Left kidney (tissue), 2 donors: ENCODE data around the gene COA1. TPM values are rescaled to one million over a fixed set of nuclear protein-coding genes. Genes with fewer than 3 reads are reported as not detected.
"Not testable (repeated sequence)": the region's sequence is repeated elsewhere in the genome, so short reads cannot be mapped to it uniquely, and the experiment has no call there.

ENCODE experiments used
- DNase-seq: peaks from one replicate; pipeline ENCODE4 v3.0.0-alpha.2; 2013
- polyA plus RNA-seq: library from polyadenylated mRNA; unstranded; fragments of 120-200 nt; gene quantifications from one replicate; pipeline ENCODE4 v1.2.1, GENCODE V29; 2013; ENCODE audit not compliant: insufficient read length

COA1 gene
- polyA plus RNA-seq, 1 donor, result 90.6 TPM

- no peak for DNase-seq
Observed at GRCh38 chr7:43760861-43761260, 31.5 kb upstream of the COA1 start.

DNA sequence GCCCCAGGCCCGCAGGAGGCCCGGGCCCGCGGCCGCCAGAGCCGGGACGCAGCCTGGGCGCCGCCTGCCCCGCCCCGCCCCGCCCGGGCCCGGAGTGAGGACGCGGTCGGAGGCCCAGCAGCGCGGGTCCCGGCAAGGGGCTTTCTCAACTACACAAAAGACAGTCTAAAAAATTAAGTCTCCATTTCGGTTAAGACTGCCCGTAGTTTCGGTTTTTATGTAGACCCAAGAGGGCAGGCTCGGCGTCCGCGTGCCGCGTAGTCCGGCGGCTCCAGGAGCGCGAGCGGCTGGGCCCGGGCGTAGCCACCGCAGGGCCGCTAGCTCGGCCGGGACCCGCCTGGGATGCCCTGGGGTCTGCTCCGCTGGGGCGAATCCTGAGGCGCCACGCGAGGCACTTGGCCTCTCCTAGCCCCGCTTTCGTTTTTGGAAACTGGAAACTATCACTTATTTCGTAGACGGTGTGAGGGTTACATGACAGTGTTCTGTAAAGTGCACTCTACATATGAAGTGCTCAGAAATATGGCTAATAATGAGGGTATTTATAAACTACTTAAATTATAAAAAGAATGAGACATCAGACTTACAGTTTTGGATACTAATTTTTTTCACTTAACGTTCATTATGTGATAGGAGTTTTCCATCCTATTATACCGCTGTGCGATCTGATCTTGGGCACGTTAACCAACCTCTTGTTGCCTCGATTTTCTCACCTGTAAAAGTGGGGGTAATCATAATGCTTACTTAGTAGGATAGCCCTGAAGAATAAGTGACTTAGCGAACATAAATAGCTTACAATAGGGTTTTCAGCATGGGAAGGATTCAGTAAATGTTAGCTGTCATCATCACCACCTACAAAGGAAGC lies 29.7 kb upstream of the COA1 start:
- DNase-seq, result no peak

DNA sequence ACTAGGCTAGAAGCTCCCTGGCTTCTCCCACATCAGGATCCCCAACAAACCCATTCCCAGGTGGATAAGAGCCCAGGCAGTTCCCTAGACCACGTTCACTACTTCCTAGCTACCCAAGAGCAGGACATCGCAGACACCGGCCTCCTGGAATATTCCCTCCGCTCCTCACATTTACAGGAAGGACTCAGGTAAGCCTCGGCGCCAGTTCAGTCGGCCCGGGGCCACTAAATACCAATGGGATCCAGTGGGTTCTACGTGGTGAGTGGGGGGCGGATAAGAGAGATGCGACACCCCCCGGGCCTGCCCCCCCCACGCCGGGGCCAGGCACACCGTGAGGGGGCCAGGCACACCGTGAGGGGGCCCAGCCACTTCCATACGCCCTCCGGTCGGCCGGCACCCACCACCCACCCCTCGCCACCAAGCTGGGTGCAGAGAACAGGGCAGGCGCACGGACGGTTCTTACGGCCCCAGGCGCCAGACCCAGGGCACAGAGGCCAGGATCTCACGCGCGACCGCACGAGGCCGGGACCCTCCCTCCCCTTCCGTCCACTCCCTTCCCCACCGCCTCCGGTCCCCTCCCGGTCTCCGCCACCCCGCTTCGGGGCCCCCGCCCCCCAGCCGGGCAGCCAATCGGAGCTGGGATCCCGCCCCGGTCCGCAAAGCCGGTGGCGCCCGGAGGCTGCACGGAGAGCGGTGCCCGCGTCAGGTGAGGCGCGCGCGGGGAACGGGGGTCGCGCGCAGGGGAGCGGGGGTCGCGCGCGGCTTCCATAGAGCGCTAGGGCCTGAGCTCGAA lies 28.9 kb upstream of the COA1 start, which contains the start of gene BLVRA:
Gene BLVRA (plus strand): TSS at position 652 of the 793 bp plus-strand sequence. CDS start 12,479 bp downstream, outside the sequence.
- DNase-seq, result peak; percentile 61

GRCh38 chr7:43757073-43757720 lies 27.9 kb upstream of the COA1 start:
- no peak for DNase-seq

DNA sequence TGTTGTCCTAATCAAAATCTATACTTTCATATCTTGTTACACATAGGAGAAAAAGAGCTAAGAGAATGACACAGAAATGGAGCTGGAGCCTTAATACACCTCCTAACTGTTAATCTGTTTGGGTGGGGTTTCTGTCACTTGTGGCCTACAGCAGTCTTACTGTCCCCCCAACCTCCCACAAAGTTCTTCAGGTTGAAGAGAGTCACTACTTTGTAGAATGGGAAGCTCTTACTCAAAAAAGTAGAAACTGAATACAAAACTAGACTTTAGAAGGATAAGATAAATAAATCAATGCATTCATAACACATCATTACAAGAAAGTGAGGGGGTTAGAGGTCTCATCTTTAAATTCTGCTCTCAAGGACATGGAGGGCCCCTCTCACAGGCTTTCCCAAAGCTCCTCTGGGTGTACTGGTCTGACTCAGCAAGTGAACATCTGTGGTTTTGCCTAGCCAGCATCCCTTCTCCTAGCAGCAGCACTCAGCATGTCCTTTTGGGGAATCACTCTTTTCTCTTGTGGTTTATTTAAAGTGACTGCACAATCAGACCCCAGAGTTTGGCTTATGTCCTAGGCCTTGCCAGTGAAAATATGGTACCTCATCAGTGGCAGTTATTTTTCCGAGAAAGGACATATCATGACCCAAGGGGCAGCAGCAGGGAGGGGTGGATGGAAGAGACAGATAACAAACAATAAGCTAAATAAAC lies 27.2 kb upstream of the COA1 start:
- no peak for DNase-seq

GRCh38 chr7:43754596-43754995 lies 25.3 kb upstream of the COA1 start:
- DNase-seq, result no peak

DNA sequence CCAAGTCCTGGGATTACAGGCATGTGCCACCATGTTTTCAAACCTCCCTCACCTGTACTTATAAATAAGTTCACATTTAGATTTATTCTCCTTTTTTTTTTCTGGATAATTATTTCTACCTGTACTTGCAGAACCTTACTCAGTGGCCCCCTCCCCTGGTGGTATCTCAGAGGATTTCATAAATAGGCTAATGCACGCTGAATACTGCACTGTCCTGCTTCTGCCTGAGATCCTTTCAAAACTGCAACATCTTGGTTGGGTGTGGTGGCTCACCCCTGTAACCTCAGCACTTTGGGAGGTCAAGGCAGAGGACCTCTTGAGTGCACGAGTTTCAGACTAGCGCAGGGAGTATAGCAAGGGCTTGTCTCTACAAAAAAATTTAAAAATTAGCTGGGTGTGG lies 24.5 kb upstream of the COA1 start:
- DNase-seq, result no peak

DNA sequence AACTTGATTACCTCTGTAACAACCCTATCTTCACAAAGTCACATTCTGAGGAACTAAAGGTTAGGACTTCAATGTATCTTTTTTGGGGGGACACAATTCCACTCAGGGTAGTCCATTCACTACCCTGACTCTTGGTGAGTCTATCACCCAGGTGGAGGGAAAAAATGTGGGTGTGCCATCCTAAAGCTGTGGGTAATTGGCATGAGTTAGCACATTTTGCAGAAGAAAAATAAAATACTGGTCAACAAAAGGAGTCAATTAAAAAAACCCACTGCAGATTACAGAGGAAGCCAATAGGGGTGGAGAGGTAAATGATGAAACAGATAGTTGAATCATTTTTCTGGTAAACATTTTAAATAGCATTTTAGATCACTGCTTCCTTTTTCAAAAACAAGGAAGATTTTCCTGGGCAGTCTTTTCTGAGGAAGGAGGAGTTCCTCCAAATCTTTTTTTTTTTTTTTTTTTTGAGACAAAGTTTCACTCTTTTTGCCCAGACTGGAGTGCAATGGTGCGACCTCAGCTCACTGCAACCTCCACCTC lies 24.0 kb upstream of the COA1 start:
- no peak for DNase-seq

- no peak for DNase-seq
Observed at GRCh38 chr7:43752411-43752810, 23.1 kb upstream of the COA1 start.

- DNase-seq, result no peak
Observed at GRCh38 chr7:43750016-43750887, 20.9 kb upstream of the COA1 start.

- DNase-seq, result no peak
Observed at GRCh38 chr7:43749383-43749940, 20.1 kb upstream of the COA1 start.

DNA sequence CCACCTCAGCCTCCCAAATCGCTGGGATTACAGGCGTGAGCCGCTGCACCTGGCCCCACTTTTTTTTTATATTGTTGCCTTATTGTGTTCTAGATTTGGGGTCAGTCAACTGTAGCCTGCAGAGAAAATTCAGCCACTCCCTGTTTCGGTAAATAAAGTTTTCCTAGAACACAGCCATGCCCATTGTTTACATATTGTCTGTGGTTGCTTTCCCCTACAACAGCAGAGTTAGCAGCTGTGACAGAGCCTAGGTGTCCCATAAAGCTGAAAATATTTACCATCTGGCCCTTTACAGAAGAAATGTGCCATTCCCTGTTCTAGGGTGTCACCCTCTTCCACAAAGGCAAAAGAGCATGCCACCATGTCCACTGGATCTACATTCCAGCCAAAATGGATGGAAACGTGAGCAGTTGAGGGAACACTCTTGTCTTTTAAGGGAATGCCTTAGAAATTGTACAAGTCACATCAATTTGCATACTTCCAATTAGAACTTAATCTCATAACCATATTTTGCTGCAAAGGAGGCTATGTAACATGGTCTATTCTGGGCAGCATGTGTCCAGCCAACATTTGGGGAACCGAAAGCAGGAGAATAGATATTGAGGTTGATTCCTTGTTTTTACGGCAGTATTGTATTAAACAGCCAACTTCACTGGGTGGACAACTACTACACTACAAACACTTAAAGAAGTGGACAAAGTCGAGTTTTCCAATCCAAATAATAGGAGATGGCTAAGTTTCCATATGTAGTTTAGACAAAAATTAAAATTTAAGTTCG lies 18.2 kb upstream of the COA1 start:
- no peak for DNase-seq

GRCh38 chr7:43742692-43743091 lies 13.4 kb upstream of the COA1 start:
- DNase-seq, result no peak

DNA sequence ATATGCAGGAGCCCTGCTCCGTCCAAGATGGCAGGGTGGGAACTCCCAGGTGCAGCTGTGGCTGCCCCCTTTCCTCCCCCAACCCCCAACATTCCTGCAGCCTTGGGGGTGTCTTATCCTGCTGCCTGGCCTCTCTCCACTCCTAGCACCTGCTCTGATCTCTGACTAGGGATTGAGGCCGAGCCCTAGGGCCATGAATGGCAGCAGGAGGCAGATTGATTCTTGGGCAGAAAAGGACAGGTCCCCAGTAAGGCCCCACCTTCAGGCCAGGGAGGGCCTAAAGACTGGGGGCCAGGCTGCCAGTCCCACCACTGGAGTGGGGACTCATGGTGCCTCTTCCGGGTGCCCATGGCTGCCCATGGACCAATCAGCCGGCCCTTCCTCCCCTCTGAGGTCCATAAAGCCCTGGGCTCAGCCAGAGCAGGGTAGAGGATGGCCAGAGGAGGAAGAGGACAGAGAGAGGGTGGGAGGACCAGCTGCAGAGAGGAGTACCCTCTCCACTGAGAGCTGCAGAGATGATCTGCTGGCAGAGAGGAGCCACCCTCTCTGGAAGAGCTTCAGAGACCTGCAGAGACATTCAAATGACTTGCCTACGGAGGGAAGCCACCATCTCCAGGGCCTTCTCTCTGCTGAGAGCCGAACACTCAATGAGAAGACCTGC lies 8.3 kb upstream of the COA1 start:
- DNase-seq, result no peak

- no peak for DNase-seq
Observed at GRCh38 chr7:43735802-43736603, 6.7 kb upstream of the COA1 start.

DNA sequence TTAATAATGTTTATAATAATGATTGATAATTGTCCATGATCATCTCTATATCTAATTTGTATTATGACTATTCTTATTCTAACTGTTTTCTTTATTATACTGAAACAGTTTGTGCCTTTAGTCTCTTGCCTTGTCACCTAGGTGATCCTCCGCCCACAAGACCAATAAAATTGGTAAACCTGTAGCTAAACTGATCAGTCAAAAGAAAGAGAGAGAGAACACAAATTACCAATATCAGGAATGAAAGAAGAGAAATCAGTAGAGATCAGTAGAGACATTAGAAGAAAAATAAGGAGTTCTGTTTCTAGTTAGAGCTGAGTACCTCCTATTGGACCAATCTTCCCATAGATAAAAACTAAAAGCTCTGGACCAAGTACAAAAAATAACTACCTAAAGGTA lies 6.1 kb upstream of the COA1 start:
- no peak for DNase-seq

DNA sequence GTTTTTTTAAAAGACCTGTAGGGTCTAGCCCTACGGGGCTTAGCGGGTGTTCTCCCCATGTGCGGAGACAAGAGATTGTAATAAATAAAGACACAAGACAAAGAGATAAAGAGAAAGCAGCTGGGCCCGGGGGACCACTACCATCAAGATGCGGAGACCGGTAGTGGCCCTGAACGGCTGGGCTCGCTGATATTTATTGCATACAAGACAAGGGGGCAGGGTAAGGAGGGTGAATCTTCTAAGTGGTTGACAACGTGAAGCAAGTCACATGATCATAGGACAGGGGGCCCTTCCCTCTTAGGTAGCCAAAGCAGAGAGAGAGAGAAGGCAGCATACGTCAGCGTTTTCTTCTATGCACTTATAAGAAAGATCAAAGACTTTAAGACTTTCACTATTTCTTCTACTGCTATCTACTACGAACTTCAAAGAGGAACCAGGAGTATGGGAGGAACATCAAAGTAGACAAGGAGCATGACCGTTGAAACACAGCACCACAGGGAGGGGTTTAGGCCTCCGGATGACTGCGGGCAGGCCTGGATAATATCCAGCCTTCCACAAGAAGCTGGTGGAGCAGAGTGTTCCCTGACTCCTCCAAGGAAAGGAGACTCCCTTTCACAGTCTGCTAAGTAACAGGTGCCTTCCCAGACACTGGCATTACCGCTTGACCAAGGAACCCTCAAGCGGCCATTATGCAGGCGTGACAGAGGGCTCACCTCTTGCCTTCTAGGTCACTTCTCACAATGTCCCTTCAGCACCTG lies 5.4 kb upstream of the COA1 start:
- DNase-seq, result not testable (repeated sequence)
